TTC549 (cell line): Measurements from ENCODE around the gene TFF2.

Experiments used
- FAIRE-seq: peaks from 2 replicates; lab custom pipeline; 2012; peaks lifted over from hg19 to GRCh38; lab: Jason Lieb, UNC

TFF2 gene

GRCh38 chr21:42384156-42384945 lies 33.6 kb upstream of the TFF2 start:
- FAIRE-seq, result no peak

GRCh38 chr21:42383331-42383730 lies 32.5 kb upstream of the TFF2 start:
- FAIRE-seq, result no peak

- FAIRE-seq, result no peak
Observed at GRCh38 chr21:42382915-42383314, 32.1 kb upstream of the TFF2 start.

GRCh38 chr21:42381347-42381984 lies 30.7 kb upstream of the TFF2 start:
- FAIRE-seq, result no peak

GRCh38 chr21:42379426-42380215 lies 28.8 kb upstream of the TFF2 start:
- no peak for FAIRE-seq

GRCh38 chr21:42378418-42378817 lies 27.6 kb upstream of the TFF2 start:
- no peak for FAIRE-seq

- no peak for FAIRE-seq
Observed at GRCh38 chr21:42377951-42378340, 27.2 kb upstream of the TFF2 start.

- FAIRE-seq, result no peak
Observed at GRCh38 chr21:42377211-42377950, 26.6 kb upstream of the TFF2 start.

- FAIRE-seq, result no peak
Observed at GRCh38 chr21:42376338-42376982, 25.7 kb upstream of the TFF2 start.

- FAIRE-seq, result no peak
Observed at GRCh38 chr21:42375966-42376337, 25.2 kb upstream of the TFF2 start.

GRCh38 chr21:42375506-42375905 lies 24.7 kb upstream of the TFF2 start:
- FAIRE-seq, result no peak

- FAIRE-seq, result no peak
Observed at GRCh38 chr21:42374864-42375499, 24.2 kb upstream of the TFF2 start.

- FAIRE-seq, result no peak
Observed at GRCh38 chr21:42374457-42374856, 23.7 kb upstream of the TFF2 start.

- FAIRE-seq, result no peak
Observed at GRCh38 chr21:42373908-42374455, 23.2 kb upstream of the TFF2 start.

- FAIRE-seq, result no peak
Observed at GRCh38 chr21:42373196-42373907, 22.6 kb upstream of the TFF2 start.

- FAIRE-seq, result no peak
Observed at GRCh38 chr21:42370894-42371654, 20.3 kb upstream of the TFF2 start.

- no peak for FAIRE-seq
Observed at GRCh38 chr21:42369821-42370220, 19.0 kb upstream of the TFF2 start.

- FAIRE-seq, result no peak
Observed at GRCh38 chr21:42367367-42368165, 16.8 kb upstream of the TFF2 start.
